ENCODE data around the gene PRPF40B.

PRPF40B gene

GRCh38 chr12:49654715-49655114 is 31.4 kb downstream of the PRPF40B start:
- no peak overlapping the region for H3K27ac ChIP-seq (ENCODE audit: low read depth, low read length)
- H3K9me2 ChIP-seq (replicated peaks; ENCODE audit: control insufficient read depth, low read length) = no peaks in the 10 kb centered on the region
- H3K36me3 ChIP-seq (ENCODE audit: control insufficient read depth, low read length) = peaks cover 8% of the 10 kb centered on the region
- no peaks in the 10 kb centered on the region for H3K79me2 ChIP-seq (ENCODE audit: control insufficient read depth, low read length)
- H3K4me3 ChIP-seq (ENCODE audit: low read length) = no peak overlapping the region
- H3F3A ChIP-seq (ENCODE audit: control insufficient read depth, insufficient read depth) = no peaks in the 10 kb centered on the region
- H3K9me3 ChIP-seq (ENCODE audit: control insufficient read depth, insufficient read depth, low read length) = no peaks in the 10 kb centered on the region
- peaks cover 7% of the 10 kb centered on the region for H3K4me1 ChIP-seq (ENCODE audit: control insufficient read depth, low read length)
- no peaks in the 10 kb centered on the region for H3K27me3 ChIP-seq (ENCODE audit: control insufficient read depth, low read length)
- no peak overlapping the region for H3K4me2 ChIP-seq (ENCODE audit: low read length)
- H4K20me1 ChIP-seq (ENCODE audit: control insufficient read depth, insufficient read depth, low read depth, low read length) = no peaks in the 10 kb centered on the region
- TF ChIP-seq CTCF (IDR thresholded peaks at IDR 0.05; ENCODE audit: low read depth, low read length, poor library complexity, severe bottlenecking) = no peak
- no peak for TF ChIP-seq EZH2phosphoT487 (IDR thresholded peaks at IDR 0.05; ENCODE audit: borderline replicate concordance, low read length)

- peaks cover 4% of the 10 kb centered on the region for H3K36me3 ChIP-seq (ENCODE audit: control insufficient read depth, low read length)
- peaks cover 16% of the 10 kb centered on the region for H3K4me1 ChIP-seq (ENCODE audit: control insufficient read depth, low read length)
These were observed 32.4 kb downstream of the PRPF40B start for GRCh38 chr12:49655595-49656236.

GRCh38 chr12:49658276-49658675 is 34.9 kb downstream of the PRPF40B start:
- Histone ChIP-seq H3K4me1 (ENCODE audit: control insufficient read depth, low read length) (peaks cover 41% of the 10 kb centered on the region), H3K4me3 (ENCODE audit: low read length) (no peak overlapping the region), H3K9me3 (ENCODE audit: control insufficient read depth, insufficient read depth, low read length) (no peaks in the 10 kb centered on the region), H4K20me1 (ENCODE audit: control insufficient read depth, insufficient read depth, low read depth, low read length) (no peaks in the 10 kb centered on the region), H3F3A (ENCODE audit: control insufficient read depth, insufficient read depth) (0 out of 2 replicates have a peak, but pooled peaks cover 4% of the 10 kb centered on the region), H3K9me2 (replicated peaks; ENCODE audit: control insufficient read depth, low read length) (no peaks in the 10 kb centered on the region; the same call in 1 of the 2 replicates), H3K36me3 (ENCODE audit: control insufficient read depth, low read length) (peaks cover 19% of the 10 kb centered on the region), H3K27me3 (ENCODE audit: control insufficient read depth, low read length) (no peaks in the 10 kb centered on the region), H3K27ac (ENCODE audit: low read depth, low read length) (no peak overlapping the region), H3K79me2 (ENCODE audit: control insufficient read depth, low read length) (peaks cover 5% of the 10 kb centered on the region), H3K4me2 (ENCODE audit: low read length) (no peak overlapping the region)
- TF ChIP-seq EZH2phosphoT487 (IDR thresholded peaks at IDR 0.05; ENCODE audit: borderline replicate concordance, low read length) = no peak
- TF ChIP-seq CTCF (IDR thresholded peaks at IDR 0.05; ENCODE audit: low read depth, low read length, poor library complexity, severe bottlenecking) = no peak

More at GRCh38 chr12:49655595-49656236, 32.4 kb downstream of the PRPF40B start:
- TF ChIP-seq CTCF (IDR thresholded peaks at IDR 0.05; ENCODE audit: low read depth, low read length, poor library complexity, severe bottlenecking) = no peak
- TF ChIP-seq EZH2phosphoT487 (IDR thresholded peaks at IDR 0.05; ENCODE audit: borderline replicate concordance, low read length) = no peak
- H3K27ac ChIP-seq (ENCODE audit: low read depth, low read length) = no peak overlapping the region
- H3K4me2 ChIP-seq (ENCODE audit: low read length) = no peak overlapping the region
- no peaks in the 10 kb centered on the region for H3K27me3 ChIP-seq (ENCODE audit: control insufficient read depth, low read length)
- no peaks in the 10 kb centered on the region for H3K9me3 ChIP-seq (ENCODE audit: control insufficient read depth, insufficient read depth, low read length)
- H3K9me2 ChIP-seq (replicated peaks; ENCODE audit: control insufficient read depth, low read length) = no peaks in the 10 kb centered on the region
- H4K20me1 ChIP-seq (ENCODE audit: control insufficient read depth, insufficient read depth, low read depth, low read length) = no peaks in the 10 kb centered on the region
- no peak overlapping the region for H3K4me3 ChIP-seq (ENCODE audit: low read length)
- H3K79me2 ChIP-seq (ENCODE audit: control insufficient read depth, low read length) = no peaks in the 10 kb centered on the region
- 0 out of 2 replicates have a peak, but pooled peaks cover 4% of the 10 kb centered on the region for H3F3A ChIP-seq (ENCODE audit: control insufficient read depth, insufficient read depth)
